ENCODE data around the gene RBPJL.

Gene RBPJL

GRCh38 chr20:45317826-45318225 lies 11.2 kb downstream of the RBPJL start:
- DNase-seq (ENCODE audit: low spot score) = no peak

GRCh38 chr20:45318386-45318939 lies 11.8 kb downstream of the RBPJL start:
- no peak for DNase-seq (ENCODE audit: low spot score)

GRCh38 chr20:45318948-45319347 lies 12.3 kb downstream of the RBPJL start:
- no peak for DNase-seq (ENCODE audit: low spot score)

- no peak for DNase-seq (ENCODE audit: low spot score)
Measured at GRCh38 chr20:45320948-45321595, 14.4 kb downstream of the RBPJL start.

- DNase-seq (ENCODE audit: low spot score) = peak; percentile 84
Measured at GRCh38 chr20:45322952-45323383, 16.3 kb downstream of the RBPJL start.

- DNase-seq (ENCODE audit: low spot score) = no peak
Measured at GRCh38 chr20:45323731-45324130, 17.1 kb downstream of the RBPJL start.

GRCh38 chr20:45325371-45325770 lies 18.7 kb downstream of the RBPJL start:
- no peak for DNase-seq (ENCODE audit: low spot score)

GRCh38 chr20:45328451-45328850 lies 21.8 kb downstream of the RBPJL start:
- no peak for DNase-seq (ENCODE audit: low spot score)

GRCh38 chr20:45329497-45330319 lies 23.1 kb downstream of the RBPJL start:
- DNase-seq (ENCODE audit: low spot score) = no peak

GRCh38 chr20:45330476-45330875 lies 23.8 kb downstream of the RBPJL start:
- no peak for DNase-seq (ENCODE audit: low spot score)

GRCh38 chr20:45336530-45337366 lies 30.1 kb downstream of the RBPJL start:
- DNase-seq (ENCODE audit: low spot score) = no peak

GRCh38 chr20:45337367-45338120 lies 30.9 kb downstream of the RBPJL start:
- no peak for DNase-seq (ENCODE audit: low spot score)

GRCh38 chr20:45338121-45339030 lies 31.7 kb downstream of the RBPJL start:
- no peak for DNase-seq (ENCODE audit: low spot score)

- no peak for DNase-seq (ENCODE audit: low spot score)
Measured at GRCh38 chr20:45339084-45339483, 32.4 kb downstream of the RBPJL start.

GRCh38 chr20:45339799-45340198 lies 33.2 kb downstream of the RBPJL start:
- DNase-seq (ENCODE audit: low spot score) = no peak

GRCh38 chr20:45340236-45340847 lies 33.7 kb downstream of the RBPJL start:
- DNase-seq (ENCODE audit: low spot score) = no peak

- no peak for DNase-seq (ENCODE audit: low spot score)
Measured at GRCh38 chr20:45340951-45341350, 34.3 kb downstream of the RBPJL start.

GRCh38 chr20:45341579-45341938 lies 34.9 kb downstream of the RBPJL start:
- no peak for DNase-seq (ENCODE audit: low spot score)

GRCh38 chr20:45341939-45342854 lies 35.6 kb downstream of the RBPJL start:
- DNase-seq (ENCODE audit: low spot score) = peak; percentile 70

Measured in globus pallidus (tissue), 1 donor.